ENCODE results near the gene NUBPL.

The NUBPL gene

GRCh38 chr14:31541702-31542101, 19.5 kb upstream of the NUBPL start:
- no peaks in the 10 kb centered on the region for H3K79me2 ChIP-seq (ENCODE audit: low read length)
- H3K9ac ChIP-seq (ENCODE audit: low read length) = no peak overlapping the region
- H3F3A ChIP-seq (ENCODE audit: insufficient read depth, low read length) = no peaks in the 10 kb centered on the region
- H4K20me1 ChIP-seq (ENCODE audit: insufficient read depth, low read length) = no peaks in the 10 kb centered on the region
- no peak for DNase-seq
- H3K4me3 ChIP-seq (ENCODE audit: low read length) = no peak overlapping the region
- no peak for TF ChIP-seq EZH2phosphoT487 (IDR thresholded peaks at IDR 0.05; ENCODE audit: low read length)
- TF ChIP-seq EZH2 (optimal IDR thresholded peaks at IDR 0.05; ENCODE audit: low read depth, low read length) = no peak
- TF ChIP-seq CTCF (IDR thresholded peaks at IDR 0.05; ENCODE audit: low read length) = no peak
- H2AFZ ChIP-seq (ENCODE audit: low read length) = no peak overlapping the region
- no peaks in the 10 kb centered on the region for H3K9me3 ChIP-seq (replicated peaks; ENCODE audit: insufficient read depth, low read length)
- H3K9me2 ChIP-seq (replicated peaks; ENCODE audit: insufficient read depth, low read length) = no peaks in the 10 kb centered on the region
- H3K36me3 ChIP-seq (replicated peaks; ENCODE audit: insufficient read depth, low read length) = no peaks in the 10 kb centered on the region
- H3K4me1 ChIP-seq (ENCODE audit: low read length) = no peaks in the 10 kb centered on the region
- H3K4me2 ChIP-seq (ENCODE audit: low read depth, low read length) = no peak overlapping the region
- no peak overlapping the region for H3K27ac ChIP-seq (ENCODE audit: low read length)
- H3K27me3 ChIP-seq (replicated peaks; ENCODE audit: insufficient read depth, low read length) = no peaks in the 10 kb centered on the region

GRCh38 chr14:31543969-31544799, 17.0 kb upstream of the NUBPL start:
- no peak for DNase-seq

GRCh38 chr14:31544816-31545215, 16.4 kb upstream of the NUBPL start:
- Histone ChIP-seq H3K79me2 (ENCODE audit: low read length) (no peaks in the 10 kb centered on the region), H3K4me1 (ENCODE audit: low read length) (no peaks in the 10 kb centered on the region), H3K9me2 (replicated peaks; ENCODE audit: insufficient read depth, low read length) (no peaks in the 10 kb centered on the region), H3K27ac (ENCODE audit: low read length) (no peak overlapping the region), H3K9ac (ENCODE audit: low read length) (no peak overlapping the region), H3K4me2 (ENCODE audit: low read depth, low read length) (no peak overlapping the region), H2AFZ (ENCODE audit: low read length) (no peak overlapping the region), H3K4me3 (ENCODE audit: low read length) (no peak overlapping the region), H3K36me3 (replicated peaks; ENCODE audit: insufficient read depth, low read length) (no peaks in the 10 kb centered on the region), H3K27me3 (replicated peaks; ENCODE audit: insufficient read depth, low read length) (no peaks in the 10 kb centered on the region), H4K20me1 (ENCODE audit: insufficient read depth, low read length) (no peaks in the 10 kb centered on the region), H3F3A (ENCODE audit: insufficient read depth, low read length) (no peaks in the 10 kb centered on the region), H3K9me3 (replicated peaks; ENCODE audit: insufficient read depth, low read length) (no peaks in the 10 kb centered on the region)
- TF ChIP-seq EZH2 (optimal IDR thresholded peaks at IDR 0.05; ENCODE audit: low read depth, low read length) (no peak), CTCF (IDR thresholded peaks at IDR 0.05; ENCODE audit: low read length) (no peak), EZH2phosphoT487 (IDR thresholded peaks at IDR 0.05; ENCODE audit: low read length) (no peak)
- DNase-seq = no peak

More at GRCh38 chr14:31543969-31544799, 17.0 kb upstream of the NUBPL start:
- Histone ChIP-seq H3K27ac (ENCODE audit: low read length) (no peak overlapping the region), H4K20me1 (ENCODE audit: insufficient read depth, low read length) (no peaks in the 10 kb centered on the region), H3K4me2 (ENCODE audit: low read depth, low read length) (no peak overlapping the region), H3K9ac (ENCODE audit: low read length) (no peak overlapping the region), H3K27me3 (replicated peaks; ENCODE audit: insufficient read depth, low read length) (no peaks in the 10 kb centered on the region), H3K9me3 (replicated peaks; ENCODE audit: insufficient read depth, low read length) (no peaks in the 10 kb centered on the region), H2AFZ (ENCODE audit: low read length) (no peak overlapping the region), H3K4me1 (ENCODE audit: low read length) (no peaks in the 10 kb centered on the region), H3K9me2 (replicated peaks; ENCODE audit: insufficient read depth, low read length) (no peaks in the 10 kb centered on the region), H3K36me3 (replicated peaks; ENCODE audit: insufficient read depth, low read length) (no peaks in the 10 kb centered on the region), H3K4me3 (ENCODE audit: low read length) (no peak overlapping the region), H3K79me2 (ENCODE audit: low read length) (no peaks in the 10 kb centered on the region), H3F3A (ENCODE audit: insufficient read depth, low read length) (no peaks in the 10 kb centered on the region)
- TF ChIP-seq EZH2 (optimal IDR thresholded peaks at IDR 0.05; ENCODE audit: low read depth, low read length) (no peak), EZH2phosphoT487 (IDR thresholded peaks at IDR 0.05; ENCODE audit: low read length) (no peak), CTCF (IDR thresholded peaks at IDR 0.05; ENCODE audit: low read length) (no peak)

Measured in MM.1S (cell line).